Jurkat, Clone E6-1 (cell line): ENCODE results near the gene CXCR2. TPM values are rescaled to one million over a fixed set of nuclear protein-coding genes. Genes with fewer than 3 reads are reported as not detected.
"Not testable (repeated sequence)": the region's sequence is repeated elsewhere in the genome, so short reads cannot be mapped to it uniquely, and the experiment has no call there.

Experiments used
- DNase-seq: peaks from one replicate; pipeline ENCODE4 v3.0.0-alpha.2; 2011; ENCODE audit warnings: low read depth, low spot score
- H3K4me3 ChIP-seq: 2 replicates; pipeline ENCODE4 v1.5.1; 2011; ENCODE audit warnings: mild to moderate bottlenecking, low read length, control low read depth, moderate library complexity
- polyA plus RNA-seq: library from polyadenylated mRNA; unstranded; fragments of >200 nt; gene quantifications from one replicate; pipeline ENCODE4 v1.2.1, GENCODE V29; 2012; ENCODE audit warnings: missing spikeins; ENCODE audit not compliant: insufficient read length, insufficient read depth

CXCR2 gene
- polyA plus RNA-seq: not detected

DNA sequence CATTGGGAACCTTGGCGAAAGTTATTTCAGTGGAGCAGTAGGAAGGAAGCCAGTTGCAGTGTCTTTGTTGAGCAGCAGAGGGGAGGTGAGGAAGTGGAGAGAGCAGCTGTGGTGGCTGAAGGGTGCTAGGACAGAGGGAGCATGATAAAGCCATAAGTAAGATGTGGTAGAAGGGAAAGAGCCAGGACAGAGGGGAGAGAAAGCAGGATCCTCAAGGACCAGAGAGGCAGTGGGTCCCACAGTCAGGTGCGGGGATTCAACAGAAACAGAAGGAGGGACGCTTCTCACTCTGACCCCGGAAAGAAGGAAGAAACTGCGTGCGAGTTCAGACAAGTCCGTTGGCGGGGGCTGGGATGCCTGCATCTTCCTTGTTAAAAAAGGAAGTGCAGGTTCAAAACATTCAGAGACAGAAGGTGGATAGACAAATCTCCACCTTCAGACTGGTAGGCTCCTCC, at the start of gene CXCR2:
CXCR2 (plus strand) TSS at position 403 of the 455 bp plus-strand sequence. CDS start 8,774 bp downstream, outside the sequence.
- no peak within 1 kb of the TSS for H3K4me3 ChIP-seq
- no peak for DNase-seq

GRCh38 chr2:218077464-218078216, 48.2 kb upstream of the CXCR2 start:
- no peak for DNase-seq
- H3K4me3 ChIP-seq: no peak overlapping the region

- DNase-seq: no peak
- no peak overlapping the region for H3K4me3 ChIP-seq
Observed at GRCh38 chr2:218079943-218080913, 45.6 kb upstream of the CXCR2 start.

- no peak for DNase-seq
- no peak overlapping the region for H3K4me3 ChIP-seq
Observed at GRCh38 chr2:218081063-218081462, 44.8 kb upstream of the CXCR2 start.

- no peak overlapping the region for H3K4me3 ChIP-seq
- no peak for DNase-seq
Observed at GRCh38 chr2:218081695-218082094, 44.1 kb upstream of the CXCR2 start.

- H3K4me3 ChIP-seq: no peak overlapping the region
- no peak for DNase-seq
Observed at GRCh38 chr2:218082586-218083351, 43.1 kb upstream of the CXCR2 start.

GRCh38 chr2:218083352-218083676, 42.5 kb upstream of the CXCR2 start:
- H3K4me3 ChIP-seq: no peak overlapping the region
- DNase-seq: no peak

DNA sequence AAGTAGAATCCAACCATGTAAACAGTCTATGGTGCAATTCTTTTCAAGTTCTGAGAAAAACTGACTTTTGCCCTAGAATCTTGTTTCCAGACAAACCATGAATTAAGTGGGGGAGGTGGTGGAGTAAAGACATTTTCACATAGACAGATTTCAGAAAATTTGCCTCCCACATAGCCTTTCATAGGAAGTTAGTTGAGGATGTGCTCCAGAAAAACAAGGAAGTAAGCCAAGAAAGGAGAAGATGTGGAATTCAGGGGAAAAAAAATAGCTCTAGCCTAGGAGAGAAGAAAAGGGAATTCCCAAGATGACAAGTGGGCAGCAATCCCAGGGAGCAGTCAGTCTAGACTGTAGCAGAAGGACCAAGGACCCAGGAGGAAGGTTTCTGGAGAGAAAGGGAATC, 39.4 kb upstream of the CXCR2 start:
- no peak overlapping the region for H3K4me3 ChIP-seq
- no peak for DNase-seq

GRCh38 chr2:218089259-218089658, 36.6 kb upstream of the CXCR2 start:
- no peak for DNase-seq

DNA sequence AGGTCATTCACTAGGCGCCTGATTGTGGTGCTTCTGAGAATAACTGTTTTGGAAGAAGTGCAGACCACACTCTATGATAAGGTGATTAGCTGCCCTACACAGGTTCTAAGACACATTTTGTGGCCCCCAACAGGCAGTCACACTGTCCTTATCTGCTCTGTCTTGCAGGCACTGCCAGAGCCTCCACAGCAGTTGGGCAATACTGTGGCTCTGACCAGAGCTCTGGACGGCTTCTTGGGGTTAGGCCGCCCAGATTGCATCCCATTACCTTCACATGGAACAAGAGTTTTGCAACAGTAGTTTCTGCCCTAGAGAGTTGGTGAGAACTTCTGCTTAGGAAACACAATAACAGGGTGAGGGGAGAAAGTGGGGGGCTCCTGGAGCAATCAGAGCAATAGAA, 34.1 kb upstream of the CXCR2 start:
- H3K4me3 ChIP-seq: no peak overlapping the region
- no peak for DNase-seq

More at GRCh38 chr2:218089259-218089658, 36.6 kb upstream of the CXCR2 start:
- H3K4me3 ChIP-seq: no peak overlapping the region

GRCh38 chr2:218093879-218094278, 31.9 kb upstream of the CXCR2 start:
- H3K4me3 ChIP-seq: no peak overlapping the region
- no peak for DNase-seq

- no peak for DNase-seq
- H3K4me3 ChIP-seq: no peak overlapping the region
Observed at GRCh38 chr2:218095853-218096252, 30.0 kb upstream of the CXCR2 start.

GRCh38 chr2:218097975-218098374, 27.9 kb upstream of the CXCR2 start:
- H3K4me3 ChIP-seq: no peak overlapping the region
- DNase-seq: no peak

DNA sequence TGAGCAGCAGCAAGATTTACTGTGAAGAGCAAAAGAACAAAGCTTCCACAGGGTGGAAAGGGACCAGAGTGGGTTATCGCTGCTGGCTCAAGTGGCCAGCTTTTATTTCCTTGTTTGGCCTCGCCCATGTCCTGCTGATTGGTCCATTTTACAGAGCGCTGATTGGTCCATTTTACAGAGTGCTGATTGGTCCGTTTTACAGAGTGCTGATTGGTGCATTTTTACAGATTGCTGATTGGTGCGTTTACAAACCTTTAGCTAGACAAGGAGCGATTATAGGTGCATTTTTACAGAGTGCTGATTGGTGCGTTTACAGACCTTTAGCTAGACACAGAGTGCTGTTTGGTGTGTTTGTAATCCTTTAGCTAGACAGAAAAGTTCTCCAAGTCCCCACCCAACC, 17.0 kb upstream of the CXCR2 start:
- DNase-seq, H3K4me3 ChIP-seq: not testable (repeated sequence)

GRCh38 chr2:218121789-218122188, 4.0 kb upstream of the CXCR2 start:
- DNase-seq, H3K4me3 ChIP-seq: not testable (repeated sequence)

DNA sequence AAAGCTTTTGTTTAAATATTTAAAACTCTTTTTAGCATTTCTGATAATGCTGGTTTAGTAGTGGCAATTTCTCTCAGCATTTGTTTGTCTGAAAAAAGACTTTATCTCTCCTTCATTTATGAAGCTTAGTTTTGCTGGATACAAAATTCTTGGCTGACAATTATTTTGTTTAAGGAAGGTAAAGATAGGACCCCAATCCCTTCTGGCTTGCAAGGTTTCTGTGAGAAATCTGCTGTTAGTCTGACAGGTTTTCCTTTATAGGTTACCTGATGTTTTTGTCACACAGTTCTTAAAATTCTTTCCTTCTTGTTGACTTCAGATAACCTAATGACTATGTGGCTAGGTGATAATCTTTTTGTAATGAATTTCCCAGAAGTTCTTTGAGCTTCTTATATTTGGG, 3.5 kb upstream of the CXCR2 start:
- DNase-seq, H3K4me3 ChIP-seq: not testable (repeated sequence)

DNA sequence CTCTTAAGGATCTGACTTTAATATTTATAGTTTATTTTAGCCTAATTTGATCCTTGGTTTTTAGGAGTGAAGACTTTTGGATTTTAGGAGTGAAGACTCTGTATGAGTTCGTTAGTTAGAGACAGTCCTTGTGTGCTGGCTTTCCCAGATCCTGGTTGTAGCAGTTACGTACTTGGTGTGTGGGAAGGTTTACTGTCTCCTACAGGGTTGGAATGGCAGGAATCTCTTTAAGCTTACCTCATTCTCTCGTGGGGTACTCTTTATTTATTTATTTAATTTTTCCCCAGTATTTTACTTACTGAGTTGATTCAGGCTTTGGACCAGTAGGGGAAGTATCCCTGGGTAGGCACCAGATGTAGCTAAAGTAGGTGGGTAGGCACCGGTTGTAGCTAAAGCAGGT, 1.8 kb upstream of the CXCR2 start:
- H3K4me3 ChIP-seq: no peak overlapping the region
- DNase-seq: no peak

DNA sequence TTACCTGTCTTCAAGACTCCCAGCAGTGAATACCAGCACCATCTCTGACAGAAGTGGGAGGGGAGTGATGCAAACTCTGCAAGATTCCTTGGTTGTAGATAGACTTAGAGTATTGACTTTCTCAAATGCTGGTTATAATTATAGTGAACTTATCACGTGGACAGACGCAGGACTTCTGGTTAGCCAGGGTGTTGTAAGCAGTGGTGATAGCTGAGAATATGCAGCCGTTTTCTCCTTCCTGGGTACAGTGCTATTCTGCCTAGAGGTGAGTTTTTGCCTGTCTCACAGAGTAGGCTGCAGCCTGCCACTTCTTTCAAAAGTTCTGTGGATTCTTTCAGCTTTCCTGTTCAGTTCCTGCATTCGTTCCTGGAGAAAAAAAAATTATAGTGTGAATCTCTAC, 733 bp upstream of the CXCR2 start:
- DNase-seq: no peak
- H3K4me3 ChIP-seq: no peak overlapping the region

- no peak overlapping the region for H3K4me3 ChIP-seq
- DNase-seq: no peak
Observed at GRCh38 chr2:218127929-218128455, 2.2 kb downstream of the CXCR2 start.
